Measurements from ENCODE around the gene FTO. TPM values are rescaled to one million over a fixed set of nuclear protein-coding genes. Genes with fewer than 3 reads are reported as not detected.

FTO gene
- total and polyA plus RNA-seq, 2 of the 8 experiments (the other 6 are each of a cell fraction or from before 2014, with no cell fraction given), result 34.5 to 59.8 TPM

DNA sequence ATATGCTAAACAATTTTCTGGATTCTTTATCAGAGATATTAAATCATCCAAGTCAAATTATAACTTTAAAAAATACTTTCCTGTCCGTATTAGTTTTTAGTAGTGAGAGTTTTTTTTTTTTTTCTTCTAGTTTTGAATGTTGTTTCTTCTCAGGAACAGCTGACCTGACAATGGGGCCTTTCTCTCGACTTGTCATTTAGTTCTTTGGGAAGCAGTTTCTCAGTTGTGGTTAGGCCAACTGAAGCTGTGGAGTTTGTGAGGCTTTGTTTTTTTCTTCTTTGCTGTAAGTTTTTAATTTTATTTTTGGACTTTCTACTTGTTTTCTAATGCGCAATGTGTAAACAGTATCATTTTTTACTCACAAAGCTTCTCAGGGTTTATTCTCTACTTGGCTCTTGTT, 140.8 kb downstream of the FTO start:
- Histone ChIP-seq H2BK5ac (ENCODE audit: low read depth, low read length) (no peak overlapping the region), H3K9me3 (ENCODE audit: insufficient read depth in 2 of 2, low read depth in 1 of 2, low read length in 1 of 2) (no peaks in the 10 kb centered on the region), H2BK15ac (ENCODE audit: low read length) (no peak overlapping the region), H3K36me3 (ENCODE audit: control insufficient read depth in 2 of 4, insufficient read depth in 4 of 4, low read length in 3 of 4) (no peaks in the 10 kb centered on the region), H3K23me2 (ENCODE audit: low read depth, low read length) (no peaks in the 10 kb centered on the region), H3K14ac (ENCODE audit: insufficient read length) (no peak overlapping the region), H3K56ac (replicated peaks; ENCODE audit: insufficient read length, low read depth, low read length) (no peak overlapping the region), H3K4me3 (ENCODE audit: extremely low read depth in 1 of 4, insufficient read depth in 2 of 4, low read depth in 3 of 4, low read length in 4 of 4) (no peak overlapping the region), H3K4me1 (replicated peaks in 1 of 4; ENCODE audit: control insufficient read depth in 3 of 4, insufficient read depth in 4 of 4, low read length in 3 of 4) (peaks cover 0 to 6% (median 0%) of the 10 kb centered on the region in 4 experiments; a peak in 2 of 7 replicates), H2BK120ac (replicated peaks; ENCODE audit: low read depth, low read length) (no peak overlapping the region), H3K9ac (replicated peaks in 1 of 4; ENCODE audit: extremely low read depth in 1 of 4, low read depth in 3 of 4, low read length in 3 of 4) (no peak overlapping the region), H2AK5ac (ENCODE audit: low read depth, low read length) (no peak overlapping the region), H3K27me3 (replicated peaks in 1 of 4; ENCODE audit: control insufficient read depth in 3 of 4, extremely low read depth in 1 of 4, insufficient read depth in 3 of 4, low read length in 3 of 4) (no peaks in the 10 kb centered on the region), H4K5ac (ENCODE audit: insufficient read length, low read depth, low read length) (no peak overlapping the region), H3K4me2 (ENCODE audit: insufficient read depth in 1 of 2, low read depth in 2 of 2, low read length in 2 of 2) (no peak overlapping the region), H4K91ac (replicated peaks; ENCODE audit: insufficient read length, low read length) (no peak overlapping the region), H3K23ac (ENCODE audit: insufficient read length) (no peak overlapping the region), H3K18ac (ENCODE audit: extremely low read depth, low read length) (no peak overlapping the region), H3K27ac (ENCODE audit: low read depth, low read length) (no peak overlapping the region), H3K79me1 (ENCODE audit: low read depth, low read length) (no peaks in the 10 kb centered on the region), H4K20me1 (replicated peaks in 1 of 2; ENCODE audit: control insufficient read depth in 1 of 2, insufficient read depth in 2 of 2, low read length in 2 of 2) (no peaks in the 10 kb centered on the region), H2BK20ac (ENCODE audit: low read length) (no peak overlapping the region), H4K8ac (ENCODE audit: extremely low read depth, insufficient read depth, low read length) (no peak overlapping the region), H3K4ac (replicated peaks; ENCODE audit: insufficient read length, low read depth, low read length) (no peak overlapping the region), H2BK12ac (ENCODE audit: low read depth, low read length) (no peak overlapping the region), H2AFZ (ENCODE audit: low read length) (no peak overlapping the region), H3K79me2 (ENCODE audit: control insufficient read depth in 1 of 2, insufficient read depth in 2 of 2, low read length in 2 of 2) (no peaks in the 10 kb centered on the region)
- WGBS, 2 experiments (ENCODE audit: extremely low coverage in 1 of 2, insufficient coverage in 1 of 2, insufficient read length in 1 of 2, insufficient replicate concordance in 2 of 2, low coverage in 1 of 2, low lambda C conversion rate in 2 of 2, missing lambda C conversion rate in 1 of 2), result 94% methylated on average over 3 of the region's 3 CpGs; no CpG with 5 or more reads in 1 of the 2 experiments
- DNase-seq (ENCODE audit: low read depth in 1 of 2, low spot score in 2 of 2) (no peak), FAIRE-seq (no peak)
- ChIA-PET POLR2A (ENCODE audit: partially characterized antibody) (no interaction called here), CTCF (ENCODE audit: partially characterized antibody) (interaction anchor here (0.6 to 1.7 kb wide), 3 partner anchors 8 to 102 kb away, joined by 3 to 4 read pairs (median 3); no protein-coding TSS in a partner anchor)
- TF ChIP-seq, protein P1, sequence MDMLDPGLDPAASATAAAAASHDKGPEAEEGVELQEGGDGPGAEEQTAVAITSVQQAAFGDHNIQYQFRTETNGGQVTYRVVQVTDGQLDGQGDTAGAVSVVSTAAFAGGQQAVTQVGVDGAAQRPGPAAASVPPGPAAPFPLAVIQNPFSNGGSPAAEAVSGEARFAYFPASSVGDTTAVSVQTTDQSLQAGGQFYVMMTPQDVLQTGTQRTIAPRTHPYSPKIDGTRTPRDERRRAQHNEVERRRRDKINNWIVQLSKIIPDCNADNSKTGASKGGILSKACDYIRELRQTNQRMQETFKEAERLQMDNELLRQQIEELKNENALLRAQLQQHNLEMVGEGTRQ (IDR thresholded peaks at IDR 0.05; ENCODE audit: low read length), result no peak
- TF ChIP-seq CTBP2 (IDR thresholded peaks at IDR 0.05; ENCODE audit: borderline replicate concordance, insufficient read depth, insufficient read length, low read length) (no peak), KDM5A (IDR thresholded peaks at IDR 0.05; ENCODE audit: low read length) (no peak), ASH2L (IDR thresholded peaks at IDR 0.05; ENCODE audit: low read length) (no peak), EP300 (IDR thresholded peaks at IDR 0.05; ENCODE audit: borderline replicate concordance in 1 of 2, low read depth in 2 of 2, low read length in 2 of 2) (no peak)

Data from H1 (cell line).